SU-DHL-6 (cell line): ENCODE results near the gene UGT1A4.

Experiments used
- H2AFZ ChIP-seq: fragments of 200-600 bp; sonication (generic); 2 replicates; pipeline ENCODE4 v1.6.1; 2014; ENCODE audit warnings: low read depth, mild to moderate bottlenecking, moderate library complexity, mixed read lengths, antibody characterized with exemption, low read length; ENCODE audit not compliant: severe bottlenecking
- H3F3A ChIP-seq: fragments of 200-600 bp; shearing (Covaris generic); 2 replicates; pipeline ENCODE4 v1.6.0; 2016; ENCODE audit warnings: antibody characterized with exemption, mild to moderate bottlenecking; ENCODE audit not compliant: insufficient read depth
- H3K27ac ChIP-seq: fragments of 200-600 bp; sonication (generic); 2 replicates; pipeline ENCODE4 v1.5.1; 2016; ENCODE audit warnings: low read depth, mild to moderate bottlenecking, low read length, moderate library complexity, mixed read lengths
- H3K27me3 ChIP-seq: fragments of 200-600 bp; sonication (generic), shearing (Covaris generic); 2 replicates; pipeline ENCODE4 v1.6.0; 2014; ENCODE audit warnings: mild to moderate bottlenecking, low read length
- H3K36me3 ChIP-seq: fragments of 200-600 bp; sonication (generic); 2 replicates; pipeline ENCODE4 v1.6.1; 2014; ENCODE audit warnings: mild to moderate bottlenecking, low read length, mixed read lengths
- H3K4me2 ChIP-seq: fragments of 300-600, 200-600 bp; shearing (Covaris generic), sonication (generic); 2 replicates; pipeline ENCODE4 v1.6.0; 2014; ENCODE audit warnings: low read length, low read depth, mild to moderate bottlenecking; ENCODE audit not compliant: poor library complexity, severe bottlenecking
- H3K4me3 ChIP-seq: fragments of 200-600 bp; sonication (generic); 2 replicates; pipeline ENCODE4 v1.5.1; 2014; ENCODE audit warnings: antibody characterized with exemption, low read length, mild to moderate bottlenecking, mixed read lengths; ENCODE audit not compliant: insufficient read depth, poor library complexity, severe bottlenecking
- H3K79me2 ChIP-seq: fragments of 200-600 bp; sonication (generic); 2 replicates; pipeline ENCODE4 v1.6.1; 2014; ENCODE audit warnings: mild to moderate bottlenecking, low read length, moderate library complexity; ENCODE audit not compliant: insufficient read depth
- H3K9ac ChIP-seq: fragments of 200-600 bp; sonication (generic); 2 replicates; pipeline ENCODE4 v1.7.0; 2014; ENCODE audit warnings: mild to moderate bottlenecking, low read length
- H3K9me2 ChIP-seq: fragments of 200-600 bp; sonication (generic); replicated peaks from 2 replicates; pipeline ENCODE4 v1.6.1; 2014; ENCODE audit warnings: low read length; ENCODE audit not compliant: insufficient read depth
- H3K9me3 ChIP-seq: fragments of 200-600 bp; sonication (generic); 2 replicates; pipeline ENCODE4 v1.6.1; 2014; ENCODE audit warnings: low read length, mixed read lengths; ENCODE audit not compliant: insufficient read depth
- H4K20me1 ChIP-seq: fragments of 200-600 bp; sonication (generic); 2 replicates; pipeline ENCODE4 v1.6.1; 2014; ENCODE audit warnings: low read depth, mild to moderate bottlenecking, antibody characterized with exemption, low read length, moderate library complexity, mixed read lengths
- EZH2phosphoT487 ChIP-seq: fragments of 200-600 bp; sonication (generic), shearing (Covaris generic); conservative IDR thresholded peaks from 2 replicates; pipeline ENCODE4 v1.6.1; 2018; ENCODE audit warnings: mild to moderate bottlenecking, antibody characterized with exemption, low read length, moderate library complexity, mixed read lengths
- TF ChIP-seq, protein P1 (sequence below): fragments of 200-600 bp; sonication (generic); IDR thresholded peaks from one replicate; pipeline ENCODE4 v1.5.1; 2017; ENCODE audit warnings: antibody characterized with exemption, mild to moderate bottlenecking, low read length, moderate library complexity; ENCODE audit not compliant: insufficient read depth, poor library complexity, severe bottlenecking

UGT1A4 gene

DNA sequence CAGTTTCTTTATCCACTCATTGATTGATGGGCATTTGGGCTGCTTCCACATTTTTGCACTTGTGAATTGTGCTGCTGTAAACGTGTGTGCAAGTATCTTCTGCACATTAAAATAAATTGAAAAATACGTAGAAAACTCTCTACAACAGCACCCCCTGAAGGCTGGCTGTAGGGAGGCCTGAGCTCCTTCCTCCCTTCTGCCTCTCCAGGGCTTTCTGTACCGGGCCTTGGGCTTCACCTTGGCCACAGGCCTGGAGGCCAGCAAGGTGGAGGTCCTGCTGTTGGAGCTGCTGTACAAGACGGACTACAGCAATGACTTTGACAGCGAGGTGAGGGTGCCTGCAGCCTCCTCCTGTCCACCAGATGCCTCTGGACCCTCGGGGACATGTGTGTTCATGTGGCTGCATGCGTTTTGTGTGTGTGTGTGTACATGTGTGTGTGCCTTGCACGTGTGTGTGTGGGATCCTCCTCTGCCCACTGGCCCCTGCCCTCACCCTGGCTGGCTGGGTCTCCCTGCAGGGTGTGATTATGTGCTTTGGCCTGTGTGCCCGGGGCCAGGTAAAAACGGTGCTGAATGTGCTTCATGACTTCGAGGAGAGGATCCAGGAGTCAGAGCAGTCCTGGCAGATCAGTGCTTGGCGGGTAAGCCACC, 88.8 kb downstream of the UGT1A4 start:
- H3K27ac ChIP-seq, result no peak overlapping the region
- TF ChIP-seq, protein P1, sequence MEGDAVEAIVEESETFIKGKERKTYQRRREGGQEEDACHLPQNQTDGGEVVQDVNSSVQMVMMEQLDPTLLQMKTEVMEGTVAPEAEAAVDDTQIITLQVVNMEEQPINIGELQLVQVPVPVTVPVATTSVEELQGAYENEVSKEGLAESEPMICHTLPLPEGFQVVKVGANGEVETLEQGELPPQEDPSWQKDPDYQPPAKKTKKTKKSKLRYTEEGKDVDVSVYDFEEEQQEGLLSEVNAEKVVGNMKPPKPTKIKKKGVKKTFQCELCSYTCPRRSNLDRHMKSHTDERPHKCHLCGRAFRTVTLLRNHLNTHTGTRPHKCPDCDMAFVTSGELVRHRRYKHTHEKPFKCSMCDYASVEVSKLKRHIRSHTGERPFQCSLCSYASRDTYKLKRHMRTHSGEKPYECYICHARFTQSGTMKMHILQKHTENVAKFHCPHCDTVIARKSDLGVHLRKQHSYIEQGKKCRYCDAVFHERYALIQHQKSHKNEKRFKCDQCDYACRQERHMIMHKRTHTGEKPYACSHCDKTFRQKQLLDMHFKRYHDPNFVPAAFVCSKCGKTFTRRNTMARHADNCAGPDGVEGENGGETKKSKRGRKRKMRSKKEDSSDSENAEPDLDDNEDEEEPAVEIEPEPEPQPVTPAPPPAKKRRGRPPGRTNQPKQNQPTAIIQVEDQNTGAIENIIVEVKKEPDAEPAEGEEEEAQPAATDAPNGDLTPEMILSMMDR, result no peak
- TF ChIP-seq EZH2phosphoT487, result no peak
- H3K9ac ChIP-seq, result no peak overlapping the region

DNA sequence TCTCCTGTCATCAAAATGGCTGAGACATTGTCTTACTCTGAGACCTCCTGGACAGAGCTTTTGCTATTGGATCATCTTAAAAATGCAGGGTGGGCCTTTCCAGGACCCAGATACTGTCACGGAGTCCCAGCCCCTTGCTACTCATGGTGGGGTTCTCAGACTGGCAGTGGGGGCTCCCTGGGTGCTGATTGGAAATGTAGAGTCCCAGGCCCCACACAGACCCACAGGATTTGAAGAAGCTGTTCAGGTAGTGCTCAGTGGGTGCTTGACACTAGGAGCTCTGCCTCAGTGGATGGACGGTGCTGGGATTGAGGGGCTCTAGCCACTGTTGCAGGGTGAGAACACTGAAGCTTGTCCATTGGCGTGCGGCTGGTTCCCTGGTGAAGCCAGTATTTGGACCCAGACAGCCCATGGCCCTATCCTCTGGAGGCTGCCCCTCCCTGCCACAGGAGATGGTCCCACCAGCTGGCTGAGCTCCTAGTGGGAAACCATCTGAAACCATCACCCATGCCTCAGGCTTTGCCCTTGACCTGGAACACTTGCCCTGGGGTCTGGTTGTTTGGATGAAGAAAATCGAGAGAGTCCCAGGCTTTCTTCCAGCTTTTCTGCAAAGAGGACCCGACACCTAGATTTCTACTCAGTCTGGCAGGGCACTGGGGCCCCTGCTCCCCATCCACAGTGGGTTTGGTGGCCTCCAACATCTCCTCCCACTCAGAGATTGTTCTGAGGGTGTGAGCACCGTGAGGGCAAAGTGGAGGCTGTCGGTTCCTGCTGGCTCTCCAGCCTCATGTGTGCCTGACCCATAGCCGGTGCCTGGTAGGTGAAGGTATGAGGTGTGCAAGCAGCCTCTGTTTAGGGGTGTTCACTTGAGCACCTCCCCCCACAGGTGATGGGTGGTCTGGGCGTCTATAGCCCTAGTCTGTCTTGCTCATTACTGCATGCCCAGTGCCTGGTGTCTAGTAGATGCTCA, 89.7 kb downstream of the UGT1A4 start:
- Histone ChIP-seq H3K27me3 (no peaks in the 10 kb centered on the region), H2AFZ (no peak overlapping the region), H3F3A (no peaks in the 10 kb centered on the region), H3K9me3 (no peaks in the 10 kb centered on the region), H3K4me3 (no peak overlapping the region), H3K79me2 (no peaks in the 10 kb centered on the region), H4K20me1 (no peaks in the 10 kb centered on the region), H3K9ac (no peak overlapping the region), H3K9me2 (no peaks in the 10 kb centered on the region), H3K36me3 (no peaks in the 10 kb centered on the region), H3K4me2 (no peak overlapping the region), H3K27ac (no peak overlapping the region)
- TF ChIP-seq, protein P1, result no peak
- TF ChIP-seq EZH2phosphoT487, result no peak

More for the DNA sequence above, 88.8 kb downstream of the UGT1A4 start:
- Histone ChIP-seq H3K9me3 (no peaks in the 10 kb centered on the region), H3F3A (no peaks in the 10 kb centered on the region), H3K4me2 (no peak overlapping the region), H3K27me3 (no peaks in the 10 kb centered on the region), H3K79me2 (no peaks in the 10 kb centered on the region), H3K9me2 (no peaks in the 10 kb centered on the region), H3K36me3 (no peaks in the 10 kb centered on the region), H3K4me3 (no peak overlapping the region), H2AFZ (no peak overlapping the region), H4K20me1 (no peaks in the 10 kb centered on the region)

DNA sequence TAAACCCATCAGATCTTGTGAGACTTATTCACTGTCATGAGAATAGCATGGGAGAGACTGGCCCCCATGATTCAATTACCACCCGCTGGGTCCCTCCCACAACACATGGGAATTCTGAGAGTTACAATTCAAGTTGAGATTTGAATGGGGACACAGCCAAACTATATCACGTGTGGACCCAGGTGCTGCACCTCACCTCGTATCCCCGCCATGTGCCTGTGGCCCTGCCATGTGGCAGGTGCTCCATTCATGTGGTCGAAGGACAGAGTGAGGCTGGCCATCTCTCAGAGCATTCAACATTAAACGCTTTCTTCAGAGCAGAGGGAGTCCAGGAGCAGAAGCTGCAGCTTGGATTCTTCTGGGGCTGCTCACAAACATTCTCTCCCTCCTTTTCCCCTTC, 91.8 kb downstream of the UGT1A4 start:
- H3K27me3 ChIP-seq, result no peaks in the 10 kb centered on the region

More for the DNA sequence above, 91.8 kb downstream of the UGT1A4 start:
- H3K4me2 ChIP-seq, result no peak overlapping the region
- no peaks in the 10 kb centered on the region for H3K79me2 ChIP-seq
- TF ChIP-seq EZH2phosphoT487, result no peak
- TF ChIP-seq, protein P1, result no peak
- no peaks in the 10 kb centered on the region for H3K9me3 ChIP-seq
- no peaks in the 10 kb centered on the region for H4K20me1 ChIP-seq
- no peak overlapping the region for H3K9ac ChIP-seq
- H3K27ac ChIP-seq, result no peak overlapping the region
- H2AFZ ChIP-seq, result no peak overlapping the region
- no peaks in the 10 kb centered on the region for H3K36me3 ChIP-seq
- H3F3A ChIP-seq, result no peaks in the 10 kb centered on the region
- H3K9me2 ChIP-seq, result no peaks in the 10 kb centered on the region
- no peak overlapping the region for H3K4me3 ChIP-seq
